Gastroesophageal sphincter (tissue), 4 donors: ENCODE results near the gene APEH. TPM values are rescaled to one million over a fixed set of nuclear protein-coding genes. Genes with fewer than 3 reads are reported as not detected.
A peak's percentile ranks its signal among the peaks of the same experiment; 100 is the strongest.
"Not testable (repeated sequence)": the region's sequence is repeated elsewhere in the genome, so short reads cannot be mapped to it uniquely, and the experiment has no call there.

Source experiments
- ATAC-seq: fragments of 150-250 bp; one replicate; pipeline ENCODE4 v1.9.1; 2016; ENCODE audit warnings: mild to moderate bottlenecking, moderate library complexity
- H3K27ac ChIP-seq, 4 donors: fragments of 200-600 bp; sonication (generic) in 3 of 4; 1 replicate in 3 of 4; 2 replicates in 1 of 4; pipeline ENCODE4 v1.5.1; 2016 to 2019
- H3K27me3 ChIP-seq: fragments of 200-600 bp; sonication (generic); one replicate; pipeline ENCODE4 v1.5.1; 2019
- H3K36me3 ChIP-seq, 2 donors: fragments of 200-600 bp; sonication (generic); one replicate each; pipeline ENCODE4 v1.5.1; 2019; ENCODE audit warnings: control low read depth in 1 of 2
- H3K4me1 ChIP-seq, 3 donors: fragments of 200-600 bp; sonication (generic); 1 replicate in 2 of 3; 2 replicates in 1 of 3; pipeline ENCODE4 v1.5.1; 2016 to 2019; ENCODE audit warnings: control low read depth in 2 of 3
- H3K4me3 ChIP-seq, 2 donors: fragments of 200-600 bp; sonication (generic); one replicate each; pipeline ENCODE4 v1.5.1; 2019; ENCODE audit warnings: mild to moderate bottlenecking in 1 of 2, moderate library complexity in 1 of 2
- H3K9me3 ChIP-seq, 3 donors: fragments of 200-600 bp; sonication (generic); one replicate each; pipeline ENCODE4 v1.5.1; 2017 to 2019; ENCODE audit warnings: control low read depth in 2 of 3
- CTCF ChIP-seq, 4 experiments: fragments of 200-600 bp in 2 of 4; fragments of 450-650 bp in 2 of 4; sonication (generic) in 1 of 4; IDR thresholded peaks; one replicate each; pipeline ENCODE4 v1.5.1; 2017 to 2019; ENCODE audit warnings: antibody characterized with exemption in 4 of 4, mild to moderate bottlenecking in 2 of 4, moderate library complexity in 2 of 4
- EP300 ChIP-seq: sonication (generic); formaldehyde crosslinking; IDR thresholded peaks from one replicate; pipeline ENCODE4 v1.6.1; 2017; ENCODE audit warnings: antibody characterized with exemption, mild to moderate bottlenecking
- POLR2A ChIP-seq, 2 donors: fragments of 450-650 bp; IDR thresholded peaks; one replicate each; pipeline ENCODE4 v1.6.1; 2017; ENCODE audit warnings: antibody characterized with exemption in 2 of 2, mild to moderate bottlenecking in 2 of 2, moderate library complexity in 1 of 2
- POLR2AphosphoS5 ChIP-seq: sonication (generic); formaldehyde crosslinking; IDR thresholded peaks from one replicate; pipeline ENCODE4 v1.6.1; 2017; ENCODE audit warnings: antibody characterized with exemption
- WGBS, 2 donors: methylation state at CpG; one replicate each; pipeline ENCODE4 v1.1.5; 2018; ENCODE audit warnings: low coverage in 1 of 2; 5-methylcytosine and 5-hydroxymethylcytosine counted together
- total RNA-seq, 4 donors: library from RNA; depleted of rRNA; stranded (reverse); fragments of >200 nt; gene quantifications; one replicate each; pipeline ENCODE4 v1.1.0, GENCODE V29; 2016

Gene APEH
- total RNA-seq, 4 donors from 2014 or later = 61.4 to 80.2 (median 71.5) TPM

GRCh38 chr3:49680493-49681231 lies 6.5 kb downstream of the APEH start:
- Histone ChIP-seq H3K4me1 (peaks cover 0 to 3% (median 0%) of the 10 kb centered on the region in 3 donors), H3K9me3 (no peaks in the 10 kb centered on the region), H3K4me3 (no peak overlapping the region), H3K27me3 (peaks cover under 1% of the 10 kb centered on the region), H3K36me3 (peaks cover 0 to 98% of the 10 kb centered on the region in 2 donors), H3K27ac (no peak overlapping the region)
- TF ChIP-seq EP300 (no peak), CTCF (IDR thresholded peaks at IDR 0.05) (no peak), POLR2A (IDR thresholded peaks at IDR 0.05) (no peak), POLR2AphosphoS5 (no peak)
- no peak for ATAC-seq
- no CpG with 5 or more reads among the region's 7 CpGs for WGBS, 2 donors

- Histone ChIP-seq H3K27ac (no peak overlapping the region), H3K4me1 (peaks cover 0 to 5% (median 0%) of the 10 kb centered on the region in 3 donors), H3K36me3 (peaks cover 0 to 93% of the 10 kb centered on the region in 2 donors), H3K9me3 (no peaks in the 10 kb centered on the region), H3K27me3 (peaks cover 6% of the 10 kb centered on the region), H3K4me3 (no peak overlapping the region)
- TF ChIP-seq CTCF (IDR thresholded peaks at IDR 0.05) = no peak
- no peak for TF ChIP-seq EP300
- no peak for TF ChIP-seq POLR2A (IDR thresholded peaks at IDR 0.05)
- TF ChIP-seq POLR2AphosphoS5 = no peak
- no peak for ATAC-seq
- WGBS, 2 donors = no CpG with 5 or more reads among the region's 2 CpGs
Measured at GRCh38 chr3:49681232-49681522, 7.0 kb downstream of the APEH start.

GRCh38 chr3:49681543-49681942 lies 7.4 kb downstream of the APEH start:
- no peak for TF ChIP-seq CTCF (IDR thresholded peaks at IDR 0.05)
- no peak for TF ChIP-seq POLR2A (IDR thresholded peaks at IDR 0.05)
- TF ChIP-seq EP300 = no peak
- TF ChIP-seq POLR2AphosphoS5 = no peak
- Histone ChIP-seq H3K36me3 (peaks cover 0 to 89% of the 10 kb centered on the region in 2 donors), H3K27me3 (peaks cover 9% of the 10 kb centered on the region), H3K4me1 (peaks cover 0 to 9% (median 0%) of the 10 kb centered on the region in 3 donors), H3K27ac (no peak overlapping the region), H3K4me3 (no peak overlapping the region), H3K9me3 (no peaks in the 10 kb centered on the region)
- 94% methylated on average over 3 of the region's 4 CpGs; no CpG with 5 or more reads in 1 of the 2 donors for WGBS, 2 donors
- no peak for ATAC-seq

DNA sequence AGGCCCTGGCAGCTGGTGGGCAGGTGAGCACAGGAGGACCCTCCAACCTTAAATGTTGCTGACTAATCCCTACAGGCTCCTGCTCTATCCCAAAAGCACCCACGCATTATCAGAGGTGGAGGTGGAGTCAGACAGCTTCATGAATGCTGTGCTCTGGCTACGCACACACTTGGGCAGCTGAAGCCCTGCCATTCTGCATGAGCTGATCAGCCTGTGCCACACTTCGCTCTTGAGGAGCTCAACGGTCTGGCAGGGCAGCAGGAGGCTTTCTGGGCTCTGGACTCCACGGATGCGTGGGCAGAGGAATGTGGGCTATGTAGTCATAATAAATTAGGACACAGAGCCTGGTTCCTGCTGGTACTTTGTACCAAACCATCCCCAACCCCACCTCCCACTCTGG lies 9.0 kb downstream of the APEH start:
- 70 to 100% methylated on average over 2 to 3 of the region's 6 CpGs for WGBS, 2 donors
- peaks cover 25% of the 10 kb centered on the region for H3K27me3 ChIP-seq
- no peak for ATAC-seq
- no peaks in the 10 kb centered on the region for H3K9me3 ChIP-seq
- H3K27ac ChIP-seq = no peak overlapping the region
- no peak overlapping the region for H3K4me3 ChIP-seq
- H3K36me3 ChIP-seq = peaks cover 0 to 73% of the 10 kb centered on the region in 2 donors
- TF ChIP-seq POLR2AphosphoS5 (no peak), POLR2A (IDR thresholded peaks at IDR 0.05) (no peak), EP300 (no peak), CTCF (IDR thresholded peaks at IDR 0.05) (no peak)
- H3K4me1 ChIP-seq = peaks cover 0 to 16% (median 4%) of the 10 kb centered on the region in 3 donors

GRCh38 chr3:49684453-49684852 lies 10.3 kb downstream of the APEH start:
- Histone ChIP-seq H3K4me1 (peaks cover 0 to 25% (median 11%) of the 10 kb centered on the region in 3 donors), H3K36me3 (peaks cover 0 to 60% of the 10 kb centered on the region in 2 donors), H3K27me3 (peaks cover 25% of the 10 kb centered on the region)
- WGBS, 2 donors = no CpG with 5 or more reads among the region's 2 CpGs
- not testable (repeated sequence) for H3K4me3 ChIP-seq, ATAC-seq, H3K9me3 ChIP-seq, H3K27ac ChIP-seq

GRCh38 chr3:49685103-49685502 lies 11.0 kb downstream of the APEH start:
- not testable (repeated sequence) for H3K9me3 ChIP-seq, H3K27ac ChIP-seq, H3K4me3 ChIP-seq, ATAC-seq
- H3K27me3 ChIP-seq = peaks cover 25% of the 10 kb centered on the region
- H3K36me3 ChIP-seq = peaks cover 0 to 54% of the 10 kb centered on the region in 2 donors
- peaks cover 0 to 29% (median 13%) of the 10 kb centered on the region in 3 donors for H3K4me1 ChIP-seq
- WGBS, 2 donors = no CpG with 5 or more reads among the region's 10 CpGs

DNA sequence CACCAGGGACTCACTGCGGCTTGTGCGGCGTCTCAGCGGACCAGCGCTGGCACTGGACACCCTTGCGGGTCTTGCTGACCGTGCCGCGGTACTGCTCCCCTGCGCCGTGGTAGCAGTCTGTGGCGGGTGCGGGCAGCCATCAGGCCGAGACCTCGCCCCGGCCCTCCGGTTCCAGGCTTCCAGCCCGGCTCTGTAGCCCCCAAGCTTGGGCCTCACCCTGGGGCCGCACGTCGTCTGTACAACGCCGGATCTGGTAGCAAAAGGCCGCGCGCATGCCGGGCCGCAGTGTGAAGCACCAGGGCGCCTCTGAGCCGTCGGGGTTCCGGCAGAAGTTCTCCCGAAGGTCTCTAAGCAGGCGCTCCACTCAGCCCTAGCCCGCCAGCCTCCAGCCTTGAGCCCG lies 11.7 kb downstream of the APEH start:
- H3K27ac ChIP-seq, H3K9me3 ChIP-seq, ATAC-seq, H3K4me3 ChIP-seq: not testable (repeated sequence)
- WGBS, 2 donors = no CpG with 5 or more reads among the region's 36 CpGs
- peaks cover 0 to 37% (median 18%) of the 10 kb centered on the region in 3 donors for H3K4me1 ChIP-seq
- H3K36me3 ChIP-seq = peaks cover 0 to 46% of the 10 kb centered on the region in 2 donors
- H3K27me3 ChIP-seq = peaks cover 25% of the 10 kb centered on the region

DNA sequence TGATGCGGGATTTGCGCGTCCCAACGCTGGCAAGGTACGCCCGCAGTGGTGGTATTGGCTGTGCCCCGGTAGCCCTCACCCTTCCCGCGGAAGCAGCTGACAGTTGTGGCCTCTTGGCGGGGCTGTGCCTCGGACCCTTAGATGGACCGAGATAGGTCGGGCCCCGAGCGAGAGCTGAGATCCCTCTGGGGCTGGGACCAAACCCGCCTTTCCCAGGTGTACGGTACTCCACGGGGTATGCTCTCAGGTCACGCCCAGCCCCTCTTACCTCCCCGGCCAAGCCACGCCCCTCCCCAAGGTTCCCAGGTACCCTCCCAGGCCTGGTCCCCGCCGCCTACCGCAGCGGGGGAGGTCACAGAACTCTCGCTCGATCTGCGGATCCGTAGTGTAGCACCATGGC lies 12.2 kb downstream of the APEH start:
- ATAC-seq = peak; percentile 8
- H3K27ac ChIP-seq, H3K9me3 ChIP-seq: not testable (repeated sequence)
- H3K27me3 ChIP-seq = peaks cover 25% of the 10 kb centered on the region
- peak overlapping the region in 1 of 2 donors; percentile 28 for H3K4me3 ChIP-seq
- peaks cover 0 to 42% (median 23%) of the 10 kb centered on the region in 3 donors for H3K4me1 ChIP-seq
- WGBS, 2 donors = no CpG with 5 or more reads among the region's 29 CpGs
- peaks cover 0 to 41% of the 10 kb centered on the region in 2 donors for H3K36me3 ChIP-seq
